GM08714 (cell line): Measurements from ENCODE around the gene ZNF622.
"Not testable (repeated sequence)": the region's sequence is repeated elsewhere in the genome, so short reads cannot be mapped to it uniquely, and the experiment has no call there.

Source experiments
- H3K4me3 ChIP-seq: fragments of 200-500 bp; sonication (Bioruptor generic); 2 replicates; pipeline ENCODE4 v1.5.1; 2014; ENCODE audit warnings: mild to moderate bottlenecking, low read length, inconsistent platforms
- ZNF274 ChIP-seq: IDR thresholded peaks from 2 replicates; pipeline ENCODE4 v1.6.1; 2012; ENCODE audit warnings: mild to moderate bottlenecking, low read depth, low read length

Gene ZNF622

DNA sequence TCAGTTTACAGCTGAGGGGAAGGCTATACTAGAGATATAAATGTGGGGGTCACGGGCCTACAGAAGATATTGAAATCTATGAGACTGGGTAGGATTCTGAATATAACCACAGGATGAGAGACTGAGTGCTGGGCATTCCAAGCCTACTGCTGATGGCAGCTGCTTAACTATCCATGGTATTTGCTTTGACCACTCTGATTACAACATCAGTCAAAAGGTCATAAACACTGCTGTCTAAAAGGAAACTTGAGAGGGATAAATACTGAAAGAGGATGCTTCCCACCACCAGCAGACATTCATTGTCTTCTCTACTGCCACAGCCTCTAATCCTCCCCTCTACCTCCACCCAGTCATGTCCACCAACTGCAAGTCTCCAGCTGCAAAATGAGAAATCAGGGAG, 3.8 kb downstream of the ZNF622 start:
- TF ChIP-seq ZNF274: no peak
- H3K4me3 ChIP-seq: no peak overlapping the region

DNA sequence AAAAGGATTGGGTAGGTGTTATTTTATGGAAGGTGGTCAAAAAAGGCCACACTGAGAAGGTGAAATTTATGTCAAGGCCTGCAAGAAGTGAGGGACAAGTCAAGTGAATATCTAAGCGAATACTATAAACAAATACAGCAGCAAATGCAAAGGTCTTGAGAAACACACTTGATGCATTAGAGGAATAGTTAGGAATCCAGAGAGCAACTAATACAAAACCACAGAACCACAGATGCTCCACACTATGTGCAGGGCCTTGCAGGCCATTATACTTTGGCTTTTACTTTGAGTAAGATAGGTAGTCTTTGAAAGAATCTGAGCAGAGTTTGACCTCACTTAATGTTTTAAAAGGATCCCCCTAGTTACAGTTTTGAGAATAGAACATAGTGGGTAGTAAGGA, 4.6 kb downstream of the ZNF622 start:
- no peak overlapping the region for H3K4me3 ChIP-seq
- no peak for TF ChIP-seq ZNF274

DNA sequence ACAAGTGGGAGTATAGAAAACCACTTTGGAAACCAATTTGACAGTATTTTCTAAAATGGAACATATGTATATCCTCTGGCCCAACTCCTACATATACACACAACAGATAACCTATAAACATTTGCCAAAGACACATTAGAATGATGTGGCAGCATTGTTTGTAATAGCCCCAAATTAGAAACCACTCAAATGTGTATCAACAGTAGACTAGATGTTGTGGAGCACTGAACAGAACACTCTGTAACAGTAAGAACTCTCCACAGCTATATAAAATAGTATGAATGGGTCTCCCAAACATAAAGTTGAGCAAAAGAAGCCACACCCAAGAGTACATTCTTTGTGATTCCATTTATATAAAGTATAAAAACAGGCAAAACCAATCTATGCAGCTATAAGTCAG, 6.1 kb downstream of the ZNF622 start:
- H3K4me3 ChIP-seq: no peak overlapping the region
- no peak for TF ChIP-seq ZNF274

DNA sequence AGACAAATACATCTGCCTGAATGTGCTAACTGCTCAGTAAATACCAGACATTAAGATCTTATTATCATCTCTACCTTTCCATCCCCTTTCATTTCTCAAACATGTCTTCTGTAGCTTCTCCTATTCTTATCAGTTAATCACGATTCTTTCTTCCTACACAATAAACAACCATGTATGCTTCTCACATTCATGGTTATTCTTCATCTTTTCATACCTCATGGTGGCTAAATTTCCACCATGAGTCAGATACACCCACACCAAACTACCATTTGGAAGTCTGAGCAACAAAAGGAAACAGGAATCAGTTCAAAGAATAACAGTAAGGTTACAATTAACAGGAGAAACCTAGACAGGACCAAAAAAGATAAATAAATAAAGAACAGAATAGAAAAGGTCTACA, 7.7 kb downstream of the ZNF622 start:
- H3K4me3 ChIP-seq: no peak overlapping the region
- TF ChIP-seq ZNF274: no peak

DNA sequence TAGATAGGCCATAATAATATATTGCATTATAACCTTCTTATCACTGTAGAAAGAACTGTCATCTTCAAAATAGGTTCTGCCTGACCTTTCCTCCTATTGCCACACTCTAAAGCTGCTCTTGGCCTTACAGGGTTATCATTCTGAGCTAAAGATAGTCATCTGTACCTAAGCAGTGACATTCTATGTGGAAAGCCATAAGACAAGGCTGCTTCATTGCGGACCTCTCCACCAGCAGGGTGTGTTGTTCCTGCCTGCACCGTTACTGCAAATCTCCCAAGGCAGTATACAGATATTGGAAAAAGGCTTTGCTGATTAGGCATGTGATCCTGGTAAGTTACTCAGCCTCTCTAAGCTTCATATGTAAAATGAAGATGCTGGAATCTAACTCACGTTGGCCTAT, 8.1 kb downstream of the ZNF622 start:
- H3K4me3 ChIP-seq: no peak overlapping the region
- no peak for TF ChIP-seq ZNF274

DNA sequence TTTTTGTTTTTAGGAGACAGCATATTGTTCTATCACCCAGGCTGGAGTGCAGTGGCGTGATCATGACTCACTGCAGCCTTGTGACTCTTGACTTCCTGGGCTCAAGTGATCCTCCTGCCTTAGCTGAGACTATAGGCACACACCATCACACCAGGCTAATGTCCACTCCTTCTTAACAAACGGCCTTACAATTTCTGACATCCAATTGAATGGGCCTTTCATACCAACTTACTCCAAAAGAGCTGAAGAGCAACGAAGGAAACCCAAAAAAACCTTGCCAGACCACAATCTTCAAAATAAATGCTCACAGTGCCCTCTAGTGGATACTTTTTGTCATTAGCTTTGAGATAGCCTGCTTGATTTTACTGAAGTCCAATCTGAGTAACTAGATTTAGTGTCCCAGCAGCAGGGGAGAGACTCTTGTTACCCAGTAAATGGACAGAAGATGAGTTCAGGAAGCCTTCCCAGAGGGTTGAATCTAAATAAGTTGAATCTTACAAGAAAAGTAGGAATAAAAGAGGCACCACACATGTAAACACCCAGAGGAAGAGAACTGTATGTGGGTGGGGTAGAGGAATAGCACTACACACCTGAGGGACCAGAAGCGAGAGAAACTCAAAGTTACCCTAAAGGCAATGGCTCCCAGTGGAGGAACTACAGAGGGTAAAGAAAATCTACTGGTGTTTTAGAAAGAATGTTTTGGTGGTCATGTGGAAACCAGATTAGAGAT, 9.3 kb downstream of the ZNF622 start:
- TF ChIP-seq ZNF274: no peak
- no peak overlapping the region for H3K4me3 ChIP-seq

DNA sequence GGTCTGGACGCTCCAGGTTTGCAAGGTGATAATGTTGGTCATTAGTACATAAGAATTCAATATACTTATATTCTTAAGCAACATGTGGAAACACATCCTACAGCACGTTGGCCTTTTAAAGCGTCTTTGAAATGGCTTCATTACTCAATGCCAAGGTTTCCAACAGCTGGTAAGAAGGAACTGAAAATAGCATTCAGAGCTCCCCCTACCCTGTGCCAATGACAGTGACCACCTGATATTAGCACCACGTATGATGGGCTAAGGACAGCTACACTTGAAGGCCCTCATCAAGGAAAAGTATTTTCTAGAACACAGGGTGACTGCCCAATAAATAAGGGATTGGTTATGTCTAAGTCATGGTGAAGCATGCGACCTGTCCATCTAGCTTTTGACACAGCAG, 9.9 kb downstream of the ZNF622 start:
- no peak overlapping the region for H3K4me3 ChIP-seq
- TF ChIP-seq ZNF274: no peak

DNA sequence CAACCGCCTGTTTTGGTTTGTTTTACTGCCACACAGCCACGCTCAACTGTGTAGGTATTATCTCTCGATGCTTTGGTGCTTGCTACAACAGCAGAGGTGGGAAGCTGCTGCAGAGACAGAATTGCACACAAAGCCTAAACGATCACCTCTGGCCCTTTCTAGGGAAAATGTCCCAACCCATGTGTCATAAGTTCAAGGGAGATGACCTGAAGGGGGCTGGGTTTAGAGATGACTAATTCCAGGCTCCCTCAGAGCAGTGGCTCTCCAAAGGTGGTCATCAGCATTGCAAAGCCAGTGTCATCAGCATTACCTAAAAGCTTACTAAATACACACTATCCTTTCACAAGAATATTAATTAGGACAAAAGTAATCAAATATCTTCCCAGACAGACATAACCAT, 10.9 kb downstream of the ZNF622 start:
- no peak for TF ChIP-seq ZNF274

DNA sequence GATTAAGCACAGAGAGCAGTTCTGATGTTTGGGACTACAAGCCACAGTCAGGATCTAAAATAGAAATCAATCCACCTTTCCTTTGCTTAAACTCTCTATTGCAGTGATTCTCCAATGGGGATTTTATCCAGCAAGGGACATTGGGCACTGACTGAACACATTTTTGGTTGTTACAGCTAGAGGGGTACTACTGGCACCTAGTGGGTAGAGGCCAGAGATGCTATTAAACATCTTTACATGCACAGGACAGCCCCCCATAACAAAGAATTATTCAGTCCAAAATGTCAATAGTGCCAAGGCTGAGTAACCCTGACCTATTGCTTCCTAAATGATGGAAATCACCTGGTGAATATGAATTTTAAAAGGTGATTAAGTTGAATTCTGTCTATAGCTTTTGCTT, 12.0 kb downstream of the ZNF622 start:
- no peak for TF ChIP-seq ZNF274
- H3K4me3 ChIP-seq: no peak overlapping the region

More for the DNA sequence above, 10.9 kb downstream of the ZNF622 start:
- no peak overlapping the region for H3K4me3 ChIP-seq

DNA sequence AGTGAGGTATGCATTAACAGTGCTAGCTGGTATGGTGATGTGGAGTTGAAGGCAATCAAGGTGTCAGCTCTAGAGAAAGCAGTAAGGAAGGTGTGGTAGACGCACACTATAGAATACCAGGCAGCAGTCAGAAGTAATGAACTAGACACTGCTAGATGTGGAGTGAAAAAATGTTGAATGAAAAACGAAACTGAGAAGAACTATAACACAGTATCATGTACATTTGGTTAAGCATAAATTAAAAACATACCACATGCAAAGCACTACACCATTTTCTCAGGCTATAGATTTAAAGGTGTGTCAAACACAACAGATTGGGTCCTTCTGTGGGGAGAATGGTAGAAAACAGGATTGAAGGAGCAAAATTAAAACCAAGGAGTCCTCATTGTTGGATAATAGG, 15.4 kb downstream of the ZNF622 start:
- no peak for TF ChIP-seq ZNF274
- no peak overlapping the region for H3K4me3 ChIP-seq

DNA sequence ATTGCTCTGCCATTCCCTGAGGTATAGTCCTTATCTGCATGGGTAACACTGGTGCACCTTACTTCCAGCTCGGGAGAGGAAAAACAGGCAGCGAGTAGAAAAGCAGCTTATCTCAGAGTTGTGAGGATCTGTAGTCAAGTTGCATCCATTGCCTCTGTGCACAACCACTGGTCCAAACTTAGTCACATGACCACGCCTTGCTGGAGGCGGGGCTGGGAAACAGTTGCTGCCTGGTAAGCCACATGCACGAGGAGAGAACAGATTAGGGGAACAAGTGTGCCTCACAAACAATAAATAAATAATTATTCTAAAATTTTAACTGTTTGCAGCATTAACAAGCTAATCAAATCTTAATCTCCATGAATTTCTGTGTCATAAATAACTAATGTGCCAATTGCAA, 18.6 kb downstream of the ZNF622 start:
- H3K4me3 ChIP-seq: no peak overlapping the region
- TF ChIP-seq ZNF274: no peak

DNA sequence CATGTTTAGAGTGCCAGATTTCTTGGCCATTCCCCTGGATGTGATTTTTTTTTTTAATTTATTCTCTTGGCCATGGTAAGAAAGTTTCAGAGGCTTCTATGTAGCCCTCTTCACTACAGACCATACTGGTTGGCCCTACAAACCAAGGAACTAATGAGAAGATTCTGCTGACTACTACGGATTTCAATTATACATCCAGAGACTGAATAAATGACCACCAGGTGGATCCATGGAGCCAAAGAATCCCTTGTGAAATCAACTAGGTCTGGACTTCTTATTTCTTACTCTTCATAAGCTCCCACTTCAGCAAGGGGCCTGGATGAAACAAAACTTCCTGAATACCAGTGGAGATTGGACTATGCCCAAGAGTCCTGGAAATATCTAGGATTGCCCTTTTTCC, 27.6 kb downstream of the ZNF622 start:
- H3K4me3 ChIP-seq: no peak overlapping the region
- TF ChIP-seq ZNF274: no peak

DNA sequence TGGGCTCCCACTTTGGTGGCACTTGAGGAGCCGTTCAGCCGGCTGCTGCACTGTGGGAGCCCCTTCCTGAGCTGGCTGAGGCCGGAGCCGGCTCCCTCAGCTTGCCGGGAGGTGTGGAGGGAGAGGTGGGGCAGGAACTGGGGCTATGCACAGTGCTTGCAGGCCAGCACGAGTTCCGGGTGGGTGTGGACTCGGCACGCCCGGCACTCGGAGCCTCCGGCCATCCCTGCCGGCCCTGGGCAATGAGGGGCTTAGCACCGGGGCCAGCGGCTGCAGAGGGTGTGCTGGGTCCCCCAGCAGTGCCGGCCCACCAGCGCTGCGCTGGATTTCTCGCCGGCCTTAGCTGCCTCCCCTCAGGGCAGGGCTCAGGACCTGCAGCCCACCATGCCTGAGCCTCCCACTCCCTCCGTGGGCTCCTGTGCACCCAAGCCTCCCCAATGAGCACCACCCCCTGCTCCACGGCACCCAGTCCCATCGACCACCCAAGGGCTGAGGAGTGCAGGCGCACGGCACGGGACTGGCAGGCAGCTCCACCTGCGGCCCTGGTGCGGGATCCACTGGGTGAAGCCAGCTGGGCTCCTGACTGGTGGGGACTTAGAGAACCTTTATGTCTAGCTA, 29.4 kb downstream of the ZNF622 start:
- not testable (repeated sequence) for H3K4me3 ChIP-seq

DNA sequence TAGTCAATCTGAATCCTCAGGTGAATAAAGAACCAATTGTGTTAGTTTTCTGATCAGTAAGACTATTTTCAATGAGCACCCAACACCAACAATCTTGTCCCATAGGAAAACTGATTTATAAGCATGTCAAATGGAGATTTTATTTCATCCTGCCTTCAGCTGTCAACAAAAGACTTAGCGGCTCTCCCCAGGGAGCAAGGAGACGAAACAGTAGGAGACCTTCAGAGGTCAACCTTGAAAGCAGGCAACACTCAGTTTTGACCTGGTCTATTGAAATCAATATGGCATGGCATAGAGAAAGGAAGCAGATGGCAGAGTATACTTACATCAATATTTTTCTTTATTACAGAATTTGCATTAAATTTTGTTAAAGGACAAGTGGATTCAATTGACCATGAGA, 34.1 kb downstream of the ZNF622 start:
- no peak overlapping the region for H3K4me3 ChIP-seq
- TF ChIP-seq ZNF274: no peak

DNA sequence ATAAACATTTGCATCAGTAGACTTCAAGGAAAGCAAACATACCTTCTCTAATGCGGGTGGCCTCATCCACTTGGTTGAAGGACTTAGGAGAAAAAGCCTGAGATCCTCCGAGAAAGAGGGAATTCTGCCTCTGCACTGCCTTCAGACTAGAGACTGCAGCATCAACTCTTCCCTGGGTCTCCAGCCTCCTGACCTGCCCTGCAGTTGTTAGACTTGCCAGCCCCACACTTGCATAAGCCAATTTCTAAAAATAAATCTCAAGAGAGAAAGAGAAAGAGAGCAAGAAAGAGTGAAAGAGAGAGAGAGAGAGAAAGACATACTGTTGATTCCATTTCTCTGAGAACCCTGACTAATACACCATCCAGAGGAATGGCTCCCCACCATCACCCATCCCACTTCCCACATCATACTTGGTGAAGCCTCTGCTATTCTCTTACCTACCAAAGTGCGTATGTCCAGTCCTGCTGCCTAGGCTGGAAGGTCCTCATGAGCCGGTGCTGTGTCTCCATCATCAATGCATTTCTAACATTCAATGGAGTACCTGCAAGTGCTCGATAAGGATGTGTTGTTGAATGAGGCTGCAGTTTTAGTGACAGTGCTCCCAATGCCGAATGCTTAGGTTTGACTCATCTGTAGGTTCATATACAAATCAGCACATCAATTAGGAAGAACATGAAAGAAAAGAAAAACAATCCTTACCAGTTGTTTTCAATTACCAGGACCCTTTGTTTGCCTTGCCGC, 35.1 kb downstream of the ZNF622 start:
- no peak for TF ChIP-seq ZNF274
- H3K4me3 ChIP-seq: no peak overlapping the region

DNA sequence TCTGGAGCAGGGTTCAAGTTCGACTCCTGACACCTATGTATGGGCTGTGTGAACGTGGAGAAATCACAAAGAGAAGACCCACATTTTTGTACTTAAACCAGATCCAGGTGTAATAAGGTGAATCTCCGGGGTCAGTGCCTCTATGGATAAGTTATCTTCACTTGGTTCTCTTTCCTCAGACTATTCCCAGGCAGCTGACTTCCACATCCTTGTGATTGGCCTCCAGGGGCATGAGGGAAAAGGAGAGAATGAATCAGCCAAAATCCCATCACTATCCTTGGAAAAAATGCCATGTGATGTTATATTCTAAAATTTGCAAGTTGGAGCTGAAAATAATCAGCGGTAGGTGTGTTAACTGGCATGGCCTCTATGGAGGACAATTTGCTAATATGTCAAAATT, 37.2 kb downstream of the ZNF622 start:
- H3K4me3 ChIP-seq: no peak overlapping the region
- TF ChIP-seq ZNF274: no peak
